Activated naive CD4-positive, alpha-beta T cell treated with anti-CD3 and anti-CD28 coated beads, Interleukin-2, amount 50 U/mL, for 16 hours (primary cell): ENCODE data around the gene SHANK3.

ENCODE experiments used
- DNase-seq: peaks from one replicate; pipeline ENCODE4 v3.0.0-alpha.2; 2020

Gene SHANK3

GRCh38 chr22:50700387-50701075 lies 27.9 kb downstream of the SHANK3 start:
- peak; percentile 6 for DNase-seq

GRCh38 chr22:50701076-50701419 lies 28.4 kb downstream of the SHANK3 start:
- DNase-seq: peak; percentile 2

- peak; percentile 3 for DNase-seq
Observed at GRCh38 chr22:50701428-50702154, 29.0 kb downstream of the SHANK3 start.

GRCh38 chr22:50702261-50702671 lies 29.6 kb downstream of the SHANK3 start:
- peak; percentile 3 for DNase-seq

GRCh38 chr22:50702821-50703725 lies 30.4 kb downstream of the SHANK3 start:
- DNase-seq: peak; percentile 8

GRCh38 chr22:50703726-50704509 lies 31.3 kb downstream of the SHANK3 start:
- DNase-seq: peak; percentile 6

- peak; percentile 8 for DNase-seq
Observed at GRCh38 chr22:50704510-50705218, 32.0 kb downstream of the SHANK3 start.

GRCh38 chr22:50705219-50705691 lies 32.6 kb downstream of the SHANK3 start:
- DNase-seq: peak; percentile 8

GRCh38 chr22:50705851-50706351 lies 33.3 kb downstream of the SHANK3 start:
- peak; percentile 5 for DNase-seq

GRCh38 chr22:50706481-50707125 lies 34.0 kb downstream of the SHANK3 start:
- DNase-seq: no peak

GRCh38 chr22:50708474-50708873 lies 35.9 kb downstream of the SHANK3 start:
- no peak for DNase-seq

- DNase-seq: no peak
Observed at GRCh38 chr22:50708996-50709395, 36.4 kb downstream of the SHANK3 start.

- DNase-seq: no peak
Observed at GRCh38 chr22:50710221-50710620, 37.6 kb downstream of the SHANK3 start.

- DNase-seq: no peak
Observed at GRCh38 chr22:50710886-50711285, 38.3 kb downstream of the SHANK3 start.

GRCh38 chr22:50711446-50712340 lies 39.1 kb downstream of the SHANK3 start:
- no peak for DNase-seq

- no peak for DNase-seq
Observed at GRCh38 chr22:50712341-50713007, 39.9 kb downstream of the SHANK3 start.

- no peak for DNase-seq
Observed at GRCh38 chr22:50713008-50713385, 40.4 kb downstream of the SHANK3 start.

GRCh38 chr22:50713571-50714056 lies 41.0 kb downstream of the SHANK3 start:
- no peak for DNase-seq

- DNase-seq: no peak
Observed at GRCh38 chr22:50714150-50714549, 41.5 kb downstream of the SHANK3 start.
